ENCODE measurements around the gene IGFN1.

Gene IGFN1

DNA sequence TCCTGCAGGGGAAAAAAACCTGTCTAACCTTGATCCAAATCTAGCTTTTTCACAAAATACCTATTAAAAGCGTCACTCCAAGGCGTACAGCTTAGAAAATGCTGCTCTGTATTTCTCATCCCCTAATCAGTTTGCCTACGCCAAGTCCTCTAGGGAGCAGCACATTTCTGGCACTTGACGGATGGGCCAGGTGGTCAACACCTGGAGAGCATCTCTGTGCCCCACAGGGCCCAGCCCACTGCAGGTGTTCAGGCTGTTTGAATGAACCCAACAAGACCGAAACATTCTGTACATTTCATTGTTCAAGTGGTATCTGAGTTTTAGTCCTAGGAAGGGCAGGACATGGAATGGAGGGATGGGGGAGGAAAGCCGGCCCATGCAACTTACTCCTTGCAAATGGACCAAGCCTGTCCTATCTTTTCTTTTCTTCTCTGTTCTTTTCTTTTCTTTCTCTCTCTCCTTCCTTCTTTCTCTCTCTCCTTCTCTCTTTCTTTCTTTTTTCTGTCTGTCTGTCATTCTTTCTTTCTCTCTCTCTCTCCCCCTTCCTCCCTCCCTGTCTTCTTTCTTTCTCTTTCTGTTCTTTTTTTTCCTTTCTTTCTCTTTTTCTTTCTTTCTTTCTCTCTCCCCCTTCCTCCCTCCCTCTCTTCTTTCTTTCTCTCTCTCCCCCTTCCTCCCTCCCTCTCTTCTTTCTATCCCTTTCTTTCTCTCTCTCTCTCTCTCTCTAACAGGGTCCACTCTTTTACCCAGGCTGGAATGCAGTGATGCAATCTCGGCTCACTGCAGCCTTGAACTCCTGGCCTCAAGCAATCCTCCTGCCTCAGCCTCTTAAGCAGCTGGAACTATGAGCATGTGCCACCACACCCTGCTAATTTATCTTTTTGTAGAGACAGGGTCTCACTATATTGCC is 29.1 kb downstream of the IGFN1 start:
- Mint-ChIP-seq H3K36me3 (ENCODE audit: insufficient read depth) (no peaks in the 10 kb centered on the region), H3K4me3 (no peak overlapping the region), H3K4me1 (ENCODE audit: low read depth in 2 of 2) (peaks cover 0 to 1% of the 10 kb centered on the region in 2 donors), H3K27me3 (peaks cover 0 to 5% of the 10 kb centered on the region in 2 donors), H3K27ac (no peak overlapping the region), H3K9me3 (no peaks in the 10 kb centered on the region)
- no peak for DNase-seq
- no peak for ATAC-seq (replicated peaks)

- no peak for DNase-seq
- no peak for ATAC-seq (replicated peaks)
- Mint-ChIP-seq H3K4me1 (ENCODE audit: low read depth in 2 of 2) (peaks cover 0 to 1% of the 10 kb centered on the region in 2 donors), H3K4me3 (no peak overlapping the region), H3K36me3 (ENCODE audit: insufficient read depth) (no peaks in the 10 kb centered on the region), H3K9me3 (no peaks in the 10 kb centered on the region), H3K27me3 (peaks cover 0 to 8% of the 10 kb centered on the region in 2 donors), H3K27ac (no peak overlapping the region)
Observed at GRCh38 chr1:201220388-201220715, 29.7 kb downstream of the IGFN1 start.

DNA sequence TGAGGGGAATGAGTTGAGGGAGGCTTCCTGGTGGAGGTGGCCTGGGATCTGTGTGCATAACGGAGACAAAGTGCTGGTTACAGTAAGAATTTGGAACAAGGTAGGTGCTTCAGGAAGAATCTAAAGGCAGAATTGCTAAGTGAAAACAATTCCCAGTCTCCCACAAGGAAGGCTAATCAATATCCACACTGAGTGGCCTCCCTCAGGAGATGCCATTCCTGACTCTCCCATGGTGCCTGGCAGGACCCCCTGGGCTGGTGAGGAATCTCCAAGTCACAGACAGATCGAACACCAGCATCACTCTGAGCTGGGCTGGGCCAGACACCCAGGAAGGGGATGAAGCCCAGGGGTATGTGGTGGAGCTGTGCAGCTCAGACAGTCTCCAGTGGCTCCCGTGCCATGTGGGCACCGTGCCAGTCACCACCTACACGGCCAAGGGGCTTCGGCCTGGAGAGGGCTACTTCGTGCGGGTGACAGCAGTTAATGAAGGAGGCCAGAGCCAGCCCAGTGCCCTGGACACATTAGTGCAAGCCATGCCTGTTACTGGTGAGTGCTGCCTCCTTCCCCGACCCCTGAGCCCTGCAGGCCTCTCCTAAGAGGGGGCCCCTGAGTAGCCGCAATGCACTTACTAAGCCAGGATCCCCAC is 30.7 kb downstream of the IGFN1 start:
- no peaks in the 10 kb centered on the region for H3K9me3 Mint-ChIP-seq
- no peak overlapping the region for H3K27ac Mint-ChIP-seq
- H3K36me3 Mint-ChIP-seq (ENCODE audit: insufficient read depth) = no peaks in the 10 kb centered on the region
- no peak overlapping the region for H3K4me3 Mint-ChIP-seq
- peaks cover 0 to 17% of the 10 kb centered on the region in 2 donors for H3K27me3 Mint-ChIP-seq
- ATAC-seq (replicated peaks) = no peak
- no peak for DNase-seq
- peaks cover 0 to 1% of the 10 kb centered on the region in 2 donors for H3K4me1 Mint-ChIP-seq (ENCODE audit: low read depth in 2 of 2)

DNA sequence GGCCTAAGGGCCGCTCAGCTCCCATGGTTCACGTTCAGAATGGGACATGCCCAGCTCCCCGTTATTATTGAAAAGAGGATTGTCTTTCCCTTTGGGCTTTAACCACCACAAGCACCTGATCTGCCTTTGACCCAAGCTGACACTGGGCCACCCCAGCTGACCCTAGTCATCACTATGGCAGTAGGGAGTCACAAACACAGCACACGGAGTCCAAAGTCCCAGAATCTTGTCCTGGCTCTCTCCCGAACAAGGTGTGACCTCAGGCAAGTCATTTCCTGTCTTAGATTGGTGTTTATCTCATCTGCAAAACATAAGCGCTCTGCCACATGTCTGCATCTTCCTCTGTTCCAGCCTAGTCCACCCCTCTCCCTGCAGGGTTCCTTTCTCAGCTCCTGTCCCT is 31.5 kb downstream of the IGFN1 start:
- H3K27ac Mint-ChIP-seq = no peak overlapping the region
- no peaks in the 10 kb centered on the region for H3K9me3 Mint-ChIP-seq
- H3K4me1 Mint-ChIP-seq (ENCODE audit: low read depth in 2 of 2) = peaks cover 0 to 1% of the 10 kb centered on the region in 2 donors
- peaks cover 0 to 25% of the 10 kb centered on the region in 2 donors for H3K27me3 Mint-ChIP-seq
- no peaks in the 10 kb centered on the region for H3K36me3 Mint-ChIP-seq (ENCODE audit: insufficient read depth)
- DNase-seq = no peak
- no peak for ATAC-seq (replicated peaks)
- H3K4me3 Mint-ChIP-seq = no peak overlapping the region

GRCh38 chr1:201223852-201224665 is 33.4 kb downstream of the IGFN1 start:
- Mint-ChIP-seq H3K36me3 (ENCODE audit: insufficient read depth) (no peaks in the 10 kb centered on the region), H3K27ac (no peak overlapping the region), H3K9me3 (no peaks in the 10 kb centered on the region), H3K4me3 (no peak overlapping the region), H3K27me3 (peaks cover 7 to 40% of the 10 kb centered on the region in 2 donors), H3K4me1 (ENCODE audit: low read depth in 2 of 2) (peaks cover 0 to 1% of the 10 kb centered on the region in 2 donors)
- ATAC-seq (replicated peaks) (no peak), DNase-seq (no peak)

DNA sequence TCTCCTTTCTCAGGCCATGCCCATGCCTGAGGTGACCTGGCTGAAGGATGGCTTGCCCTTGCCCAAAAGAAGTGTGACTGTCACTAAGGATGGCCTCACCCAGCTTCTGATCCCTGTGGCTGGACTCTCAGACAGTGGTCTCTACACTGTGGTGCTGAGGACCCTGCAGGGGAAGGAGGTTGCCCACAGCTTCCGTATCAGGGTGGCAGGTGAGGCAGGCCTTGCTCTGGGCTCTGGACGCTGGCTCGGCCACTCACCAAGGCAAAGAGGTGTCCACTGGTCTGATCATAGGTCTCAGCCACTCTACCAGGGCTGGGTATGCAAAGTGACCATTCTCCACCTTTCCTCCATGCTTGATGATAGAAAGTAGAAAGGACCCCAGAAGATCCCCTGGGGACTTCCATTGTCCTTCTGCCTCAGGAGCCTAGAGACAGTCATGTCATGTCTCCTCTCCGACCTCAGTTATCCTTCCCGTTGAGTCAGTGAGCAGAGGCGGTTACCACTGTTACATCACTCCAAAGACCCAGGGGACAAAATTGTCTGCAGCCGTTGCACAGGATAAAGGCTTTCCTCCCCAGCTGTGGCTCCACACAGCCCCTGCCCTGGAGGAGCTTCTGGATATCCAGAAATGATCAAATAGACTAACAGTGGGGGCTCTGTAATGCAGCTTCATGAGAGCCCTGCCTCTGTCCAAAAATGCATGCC is 34.2 kb downstream of the IGFN1 start:
- H3K27ac Mint-ChIP-seq = no peak overlapping the region
- no peak overlapping the region for H3K4me3 Mint-ChIP-seq
- DNase-seq (no peak), ATAC-seq (replicated peaks) (no peak)
- peaks cover 0 to 1% of the 10 kb centered on the region in 2 donors for H3K4me1 Mint-ChIP-seq (ENCODE audit: low read depth in 2 of 2)
- no peaks in the 10 kb centered on the region for H3K36me3 Mint-ChIP-seq (ENCODE audit: insufficient read depth)
- H3K27me3 Mint-ChIP-seq = peaks cover 9 to 48% of the 10 kb centered on the region in 2 donors
- H3K9me3 Mint-ChIP-seq = no peaks in the 10 kb centered on the region

GRCh38 chr1:201226178-201226514 is 35.5 kb downstream of the IGFN1 start:
- H3K27me3 Mint-ChIP-seq = peaks cover 22 to 61% of the 10 kb centered on the region in 2 donors
- no peaks in the 10 kb centered on the region for H3K9me3 Mint-ChIP-seq
- ATAC-seq (replicated peaks) (no peak), DNase-seq (no peak)
- no peak overlapping the region for H3K27ac Mint-ChIP-seq
- peaks cover 0 to 1% of the 10 kb centered on the region in 2 donors for H3K4me1 Mint-ChIP-seq (ENCODE audit: low read depth in 2 of 2)
- no peaks in the 10 kb centered on the region for H3K36me3 Mint-ChIP-seq (ENCODE audit: insufficient read depth)
- H3K4me3 Mint-ChIP-seq = no peak overlapping the region

DNA sequence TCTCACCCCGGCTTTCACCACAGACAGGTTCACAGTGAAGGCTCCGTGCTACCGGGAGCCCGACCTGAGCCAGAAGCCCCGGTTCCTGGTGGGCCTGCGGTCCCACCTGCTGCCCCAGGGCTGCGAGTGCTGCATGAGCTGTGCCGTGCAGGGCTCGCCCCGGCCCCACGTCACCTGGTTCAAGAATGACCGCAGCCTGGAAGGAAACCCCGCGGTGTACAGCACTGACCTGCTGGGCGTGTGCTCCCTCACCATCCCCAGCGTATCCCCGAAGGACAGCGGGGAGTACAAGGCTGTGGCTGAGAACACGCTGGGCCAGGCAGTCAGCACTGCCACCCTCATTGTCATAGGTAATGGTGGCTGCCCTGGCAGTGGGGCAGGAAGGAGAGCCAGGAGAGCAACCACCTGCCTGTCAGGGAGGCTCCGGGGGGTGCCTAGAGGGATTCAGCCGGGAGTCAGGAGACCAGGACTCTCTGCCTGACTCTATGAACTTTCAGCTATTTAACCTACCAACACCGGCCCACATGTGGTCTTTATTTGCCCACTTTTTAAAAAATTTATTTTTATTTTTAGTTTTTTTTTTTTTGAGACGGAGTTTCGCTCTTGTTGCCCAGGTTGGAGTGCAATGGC is 36.4 kb downstream of the IGFN1 start:
- H3K27ac Mint-ChIP-seq = no peak overlapping the region
- ATAC-seq (replicated peaks) (no peak), DNase-seq (no peak)
- no peak overlapping the region for H3K4me3 Mint-ChIP-seq
- H3K27me3 Mint-ChIP-seq = peaks cover 24 to 69% of the 10 kb centered on the region in 2 donors
- peaks cover 0 to 2% of the 10 kb centered on the region in 2 donors for H3K9me3 Mint-ChIP-seq
- peaks cover 0 to 1% of the 10 kb centered on the region in 2 donors for H3K4me1 Mint-ChIP-seq (ENCODE audit: low read depth in 2 of 2)
- no peaks in the 10 kb centered on the region for H3K36me3 Mint-ChIP-seq (ENCODE audit: insufficient read depth)

DNA sequence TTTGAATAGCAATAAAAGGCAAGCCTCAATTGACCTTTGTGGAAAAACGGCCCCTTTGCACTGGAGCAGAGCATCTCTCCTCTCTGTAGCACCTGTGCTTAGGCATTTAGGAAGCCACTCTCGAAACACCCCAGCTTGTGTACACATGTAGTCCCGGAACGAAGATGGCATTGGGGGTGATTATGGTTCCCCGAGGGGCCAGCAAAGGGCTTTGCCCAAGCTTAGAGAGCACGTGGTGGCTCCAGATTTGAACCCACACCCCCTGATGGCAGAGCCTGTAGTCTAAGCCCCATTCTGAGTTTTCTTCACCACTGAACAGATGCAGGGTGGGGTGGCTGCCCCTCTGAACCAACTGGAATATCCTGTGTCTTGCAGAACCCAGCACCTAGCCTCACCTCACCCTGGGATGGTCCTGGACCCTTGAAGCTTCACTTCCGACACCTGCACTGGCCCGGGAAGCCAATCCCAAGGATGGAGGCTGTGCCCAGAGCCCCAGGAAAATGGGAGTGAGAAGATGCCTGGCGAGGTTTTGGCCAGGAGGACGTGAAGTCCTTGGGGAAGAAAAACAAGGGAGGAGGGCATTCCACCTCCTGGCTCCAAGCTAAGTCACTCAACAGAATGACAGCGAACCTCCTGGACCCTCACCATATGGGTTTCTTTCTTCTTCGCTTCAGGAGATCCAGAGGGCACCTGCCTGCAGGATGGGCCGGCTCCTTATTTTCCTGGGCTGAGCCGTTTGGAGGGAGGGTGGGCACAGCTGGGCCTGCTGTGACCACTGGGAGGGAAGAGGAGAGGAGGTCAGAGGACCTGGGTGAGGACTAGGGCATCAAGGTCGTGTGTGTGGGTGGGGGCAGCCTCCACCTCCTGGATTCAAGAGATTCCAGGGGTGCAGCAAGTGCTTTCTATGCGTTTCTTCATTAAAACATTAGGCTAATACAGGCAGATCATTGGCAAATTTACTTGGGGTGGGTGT is 37.7 kb downstream of the IGFN1 start:
- peaks cover 0 to 2% of the 10 kb centered on the region in 2 donors for H3K9me3 Mint-ChIP-seq
- ATAC-seq (replicated peaks) (no peak), DNase-seq (no peak)
- no peaks in the 10 kb centered on the region for H3K4me1 Mint-ChIP-seq (ENCODE audit: low read depth in 2 of 2)
- peaks cover 24 to 71% of the 10 kb centered on the region in 2 donors for H3K27me3 Mint-ChIP-seq
- no peak overlapping the region for H3K4me3 Mint-ChIP-seq
- H3K36me3 Mint-ChIP-seq (ENCODE audit: insufficient read depth) = no peaks in the 10 kb centered on the region
- H3K27ac Mint-ChIP-seq = no peak overlapping the region

- Mint-ChIP-seq H3K36me3 (ENCODE audit: insufficient read depth) (no peaks in the 10 kb centered on the region), H3K9me3 (peaks cover 0 to 2% of the 10 kb centered on the region in 2 donors), H3K4me3 (no peak overlapping the region), H3K27me3 (peaks cover 24 to 71% of the 10 kb centered on the region in 2 donors), H3K27ac (no peak overlapping the region), H3K4me1 (ENCODE audit: low read depth in 2 of 2) (no peaks in the 10 kb centered on the region)
- no peak for ATAC-seq (replicated peaks)
- DNase-seq = no peak
Observed at GRCh38 chr1:201229095-201229494, 38.5 kb downstream of the IGFN1 start.

GRCh38 chr1:201229771-201230635 is 39.4 kb downstream of the IGFN1 start:
- DNase-seq = no peak
- peaks cover 24 to 63% of the 10 kb centered on the region in 2 donors for H3K27me3 Mint-ChIP-seq
- H3K27ac Mint-ChIP-seq = no peak overlapping the region

More at GRCh38 chr1:201229771-201230635, 39.4 kb downstream of the IGFN1 start:
- no peak overlapping the region for H3K4me3 Mint-ChIP-seq
- no peaks in the 10 kb centered on the region for H3K4me1 Mint-ChIP-seq (ENCODE audit: low read depth in 2 of 2)
- no peaks in the 10 kb centered on the region for H3K36me3 Mint-ChIP-seq (ENCODE audit: insufficient read depth)
- H3K9me3 Mint-ChIP-seq = peaks cover 0 to 2% of the 10 kb centered on the region in 2 donors
- ATAC-seq (replicated peaks) = no peak
